KOPT-K1 (cell line): ENCODE results near the gene SLC4A2.

ENCODE experiments used
- H3K27ac ChIP-seq: fragments of 200-600 bp; sonication (generic); 2 replicates; pipeline ENCODE4 v1.5.1; 2016; ENCODE audit warnings: antibody characterized with exemption, mild to moderate bottlenecking, low read depth, low read length; ENCODE audit not compliant: poor library complexity, severe bottlenecking
- H3K36me3 ChIP-seq: fragments of 200-600 bp; sonication (generic); 2 replicates; pipeline ENCODE4 v1.5.1; 2017; ENCODE audit warnings: antibody characterized with exemption, mild to moderate bottlenecking, low read length, moderate library complexity; ENCODE audit not compliant: insufficient read depth
- H3K9me3 ChIP-seq: fragments of 200-600 bp; sonication (generic); 2 replicates; pipeline ENCODE4 v1.5.1; 2017; ENCODE audit warnings: antibody characterized with exemption, low read length, mild to moderate bottlenecking; ENCODE audit not compliant: insufficient read depth, poor library complexity, severe bottlenecking

SLC4A2 gene

DNA sequence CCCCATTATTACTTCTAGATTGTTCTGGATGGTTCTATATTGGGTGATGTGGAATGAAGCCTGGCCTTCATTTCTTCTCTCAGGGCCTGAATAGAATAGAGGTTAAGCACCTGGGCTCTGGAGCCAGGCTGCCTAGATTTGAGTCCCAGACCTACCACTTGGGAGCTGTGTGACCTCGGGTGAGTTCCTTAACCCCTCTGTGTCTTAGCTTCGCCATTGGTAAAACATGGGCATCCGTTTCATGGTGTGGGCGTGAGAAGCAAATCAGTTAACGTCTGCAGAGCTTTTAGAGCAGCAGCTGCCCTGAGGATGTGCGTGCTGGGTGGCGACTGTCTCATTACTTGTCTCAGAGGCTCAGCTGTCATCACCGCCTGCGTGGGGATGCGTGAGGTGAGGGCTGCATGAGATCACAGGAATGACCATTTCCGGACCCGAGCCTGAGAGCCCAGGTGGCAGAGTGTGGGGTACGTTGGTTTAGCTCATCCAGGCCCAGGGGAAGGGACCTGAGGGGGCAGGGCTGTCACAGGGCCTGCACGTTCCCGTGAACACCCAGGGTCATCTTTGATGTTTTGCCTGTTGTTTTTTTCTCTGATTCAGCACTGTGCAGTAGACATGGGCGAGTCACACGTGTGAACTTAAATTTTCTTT lies 36.6 kb downstream of the SLC4A2 start:
- Histone ChIP-seq H3K36me3 (no peaks in the 10 kb centered on the region), H3K27ac (no peak overlapping the region), H3K9me3 (no peaks in the 10 kb centered on the region)

DNA sequence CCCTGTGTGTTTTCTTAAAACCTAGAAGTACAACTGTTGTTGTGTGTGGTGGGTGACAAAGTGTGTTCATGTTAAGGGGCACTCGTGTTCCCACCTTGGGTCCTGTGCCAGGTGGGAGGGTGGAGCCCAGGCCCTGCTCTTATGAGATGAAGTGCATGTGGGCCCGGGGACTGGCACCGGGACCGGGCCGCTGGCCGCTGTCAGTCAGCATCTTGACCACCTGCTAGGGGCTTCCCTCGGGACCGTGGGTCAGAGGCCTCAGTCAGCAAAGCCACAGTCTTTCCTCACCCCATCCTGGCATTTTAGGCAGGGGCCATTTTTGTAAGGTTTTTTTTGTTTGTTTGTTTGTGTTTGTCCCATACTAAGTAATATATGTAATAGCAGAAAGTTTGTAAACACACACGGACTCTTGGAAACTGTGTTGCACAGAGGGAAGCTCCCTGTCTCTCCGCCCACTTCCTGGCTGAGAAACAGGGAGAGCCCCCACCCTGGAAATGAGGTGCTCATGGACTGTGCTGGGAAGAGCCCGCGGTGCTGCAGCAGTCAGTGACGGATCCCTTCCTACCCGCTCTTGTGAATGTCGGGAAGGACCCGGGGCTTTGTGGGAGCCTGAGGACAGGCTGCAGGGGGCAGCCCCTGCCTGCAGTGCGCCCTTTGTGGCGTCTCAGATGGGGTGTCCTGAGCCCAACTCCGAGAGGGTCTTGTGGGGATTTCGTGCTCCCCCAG lies 40.3 kb downstream of the SLC4A2 start:
- Histone ChIP-seq H3K36me3 (no peaks in the 10 kb centered on the region), H3K9me3 (no peaks in the 10 kb centered on the region), H3K27ac (no peak overlapping the region)

DNA sequence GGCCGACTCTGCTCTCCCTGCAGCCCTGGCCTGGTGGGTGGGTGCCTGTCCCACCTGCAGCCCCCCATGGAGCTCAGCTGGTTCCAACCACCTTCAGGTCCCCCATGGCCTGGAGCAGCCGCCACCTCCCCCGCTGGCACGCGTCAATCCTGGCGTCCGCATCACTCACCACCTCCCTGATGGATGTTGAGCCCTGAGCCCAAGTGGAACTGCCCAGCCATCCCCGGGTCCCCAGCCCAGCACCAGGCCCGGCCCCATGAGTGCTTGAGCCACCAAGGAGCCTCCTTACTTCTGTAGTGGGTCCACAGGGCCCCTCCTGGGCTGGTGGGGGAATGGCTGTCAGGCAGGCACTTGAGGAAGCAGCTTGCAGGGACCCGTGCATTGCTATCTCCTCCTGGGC lies 41.5 kb downstream of the SLC4A2 start:
- Histone ChIP-seq H3K27ac (no peak overlapping the region), H3K9me3 (no peaks in the 10 kb centered on the region), H3K36me3 (no peaks in the 10 kb centered on the region)

DNA sequence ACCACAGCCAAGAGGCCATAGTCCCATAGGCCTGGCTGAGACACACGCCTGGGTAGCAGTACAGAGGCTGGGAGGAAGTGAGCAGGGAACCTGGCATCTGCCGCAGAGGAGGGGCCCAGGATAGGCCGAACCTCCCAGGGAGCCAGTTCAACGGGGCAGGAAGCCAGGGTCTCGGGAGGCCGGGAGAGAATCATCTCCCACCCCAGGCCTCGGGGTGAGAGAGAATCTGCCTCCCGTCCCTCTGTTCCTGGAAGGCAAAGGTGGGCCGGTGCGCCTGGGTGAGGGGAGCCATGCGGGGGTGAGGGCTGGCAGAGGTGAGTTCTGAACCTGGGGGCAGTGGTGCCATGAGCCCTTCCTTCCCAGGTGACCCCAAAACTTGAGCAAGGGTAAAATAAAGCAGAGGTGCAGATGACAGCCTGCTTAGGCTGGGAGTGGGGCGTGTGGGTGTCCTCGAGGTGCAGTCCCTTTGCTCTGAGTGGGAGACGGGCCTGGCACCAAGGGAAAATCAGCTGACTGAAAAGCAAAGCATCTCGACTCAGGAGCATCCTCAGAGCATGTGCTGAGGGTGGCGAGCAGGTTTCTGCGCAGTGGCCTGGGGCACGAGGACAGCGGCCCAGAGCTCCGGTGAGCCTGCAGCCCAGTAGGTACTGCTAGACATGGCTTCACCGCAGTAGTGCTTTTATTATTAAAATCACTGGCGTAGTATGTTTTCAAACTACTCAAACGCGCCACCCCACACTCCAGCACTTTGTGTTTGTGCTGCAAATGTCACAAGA lies 42.4 kb downstream of the SLC4A2 start:
- Histone ChIP-seq H3K27ac (no peak overlapping the region), H3K36me3 (no peaks in the 10 kb centered on the region), H3K9me3 (no peaks in the 10 kb centered on the region)

DNA sequence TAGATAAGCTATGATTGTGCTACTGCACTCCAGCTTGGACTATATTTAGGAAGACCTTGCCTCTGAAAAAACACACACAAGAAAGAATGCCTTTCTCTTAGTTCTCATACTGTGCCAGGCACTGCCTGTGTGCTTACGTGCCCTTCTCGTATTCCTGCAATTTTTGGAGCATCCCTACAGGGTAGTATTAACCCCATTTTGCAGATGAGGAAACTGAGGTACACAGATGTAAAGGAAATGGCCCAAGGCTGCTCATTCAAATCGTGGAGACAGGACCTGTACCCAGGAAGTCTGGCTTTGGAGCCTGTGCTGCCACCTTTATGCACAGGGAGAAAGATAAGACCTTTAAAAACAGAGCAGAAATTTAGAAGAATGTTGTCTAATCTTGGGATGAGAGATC lies 43.6 kb downstream of the SLC4A2 start:
- Histone ChIP-seq H3K9me3 (no peaks in the 10 kb centered on the region), H3K36me3 (no peaks in the 10 kb centered on the region), H3K27ac (no peak overlapping the region)

- H3K9me3 ChIP-seq = no peaks in the 10 kb centered on the region
- H3K27ac ChIP-seq = no peak overlapping the region
Measured at GRCh38 chr7:151103973-151104372, 44.6 kb downstream of the SLC4A2 start.

GRCh38 chr7:151104411-151105235 lies 45.2 kb downstream of the SLC4A2 start:
- Histone ChIP-seq H3K36me3 (no peaks in the 10 kb centered on the region), H3K27ac (no peak overlapping the region), H3K9me3 (no peaks in the 10 kb centered on the region)

More at GRCh38 chr7:151103973-151104372, 44.6 kb downstream of the SLC4A2 start:
- H3K36me3 ChIP-seq = no peaks in the 10 kb centered on the region

GRCh38 chr7:151107882-151108281 lies 48.5 kb downstream of the SLC4A2 start:
- H3K36me3 ChIP-seq = no peaks in the 10 kb centered on the region
- H3K27ac ChIP-seq = no peak overlapping the region
- no peaks in the 10 kb centered on the region for H3K9me3 ChIP-seq

- Histone ChIP-seq H3K9me3 (no peaks in the 10 kb centered on the region), H3K36me3 (no peaks in the 10 kb centered on the region), H3K27ac (no peak overlapping the region)
Measured at GRCh38 chr7:151109094-151110048, 50.0 kb downstream of the SLC4A2 start.

GRCh38 chr7:151110236-151110940 lies 51.0 kb downstream of the SLC4A2 start:
- Histone ChIP-seq H3K27ac (no peak overlapping the region), H3K9me3 (no peaks in the 10 kb centered on the region), H3K36me3 (no peaks in the 10 kb centered on the region)

DNA sequence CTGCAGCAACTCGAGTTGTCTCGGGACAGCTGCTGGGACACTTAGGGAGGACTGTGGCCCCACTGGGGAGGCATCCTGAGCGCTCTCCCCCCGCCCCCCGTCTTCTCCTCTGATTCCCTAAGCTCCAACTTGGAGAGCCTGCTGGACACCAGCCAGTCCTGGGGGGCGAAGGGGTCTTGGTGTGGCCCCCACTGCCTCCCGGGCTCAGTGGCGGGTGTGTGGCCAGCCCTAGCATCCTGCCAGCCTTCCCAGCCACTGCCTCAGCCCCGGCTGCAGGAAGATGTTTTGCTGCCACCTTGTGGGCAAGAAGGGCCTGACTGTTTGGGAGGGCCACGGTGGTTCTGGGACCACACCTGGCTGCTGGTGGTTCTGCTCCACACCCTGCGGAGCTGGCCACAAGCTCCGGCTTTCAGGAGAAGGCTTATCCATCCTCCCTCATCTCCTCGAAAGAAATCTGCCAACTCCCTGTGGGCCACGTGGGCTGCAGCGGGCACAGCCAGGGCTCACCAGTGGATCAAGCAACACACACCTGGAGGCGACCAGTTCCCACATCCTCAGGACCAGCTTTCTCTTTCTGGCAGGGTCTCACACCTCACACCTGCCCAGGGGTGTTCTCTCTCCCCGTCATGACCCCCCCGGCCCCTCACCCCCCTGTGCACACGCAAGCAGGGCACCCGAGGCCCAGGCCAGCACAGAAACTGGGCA lies 51.7 kb downstream of the SLC4A2 start:
- Histone ChIP-seq H3K27ac (no peak overlapping the region), H3K9me3 (no peaks in the 10 kb centered on the region), H3K36me3 (no peaks in the 10 kb centered on the region)

GRCh38 chr7:151113344-151114150 lies 54.2 kb downstream of the SLC4A2 start:
- H3K27ac ChIP-seq = no peak overlapping the region
- H3K36me3 ChIP-seq = no peaks in the 10 kb centered on the region
- no peaks in the 10 kb centered on the region for H3K9me3 ChIP-seq
